Natural killer cell (primary cell): ENCODE data around the gene HDAC4. TPM values are rescaled to one million over a fixed set of nuclear protein-coding genes. Genes with fewer than 3 reads are reported as not detected.

Experiments
- ATAC-seq, 3 donors: fragments of 150-1000 bp in 2 of 3; fragments of 200-7000 bp in 1 of 3; cut with Tn5 transposase; 1 replicate in 1 of 3; 2 replicates in 2 of 3; pipeline ENCODE4 v1.10.0; 2021; ENCODE audit warnings: mild to moderate bottlenecking in 2 of 3, moderate library complexity in 2 of 3
- DNase-seq, 2 donors: peaks; one replicate each; pipeline versions ENCODE4 v3.0.0 to v3.0.0-alpha.2; 2013 to 2021; ENCODE audit warnings: mixed read lengths in 1 of 2
- H3K27ac ChIP-seq: one replicate; pipeline ENCODE4 v1.5.1; 2013; ENCODE audit warnings: mild to moderate bottlenecking, low read length
- H3K27me3 ChIP-seq: one replicate; pipeline ENCODE4 v1.6.1; 2013; ENCODE audit warnings: low read length; ENCODE audit not compliant: control insufficient read depth, insufficient read depth
- H3K36me3 ChIP-seq: one replicate; pipeline ENCODE4 v1.6.1; 2013; ENCODE audit warnings: low read length; ENCODE audit not compliant: control insufficient read depth, insufficient read depth
- H3K4me1 ChIP-seq: one replicate; pipeline ENCODE4 v1.6.1; 2013; ENCODE audit warnings: low read length; ENCODE audit not compliant: control insufficient read depth, insufficient read depth
- H3K4me3 ChIP-seq: one replicate; pipeline ENCODE4 v1.5.1; 2013; ENCODE audit warnings: low read length
- H3K9me3 ChIP-seq: one replicate; pipeline ENCODE4 v1.6.1; 2013; ENCODE audit warnings: low read length; ENCODE audit not compliant: control insufficient read depth, insufficient read depth
- H3K27ac Mint-ChIP-seq, 2 donors: one replicate each; pipeline ENCODE4 v1.8.0; 2022; ENCODE audit warnings: mild to moderate bottlenecking in 2 of 2, mixed read lengths in 2 of 2, moderate library complexity in 1 of 2
- H3K27me3 Mint-ChIP-seq, 2 donors: one replicate each; pipeline ENCODE4 v1.8.0; 2022; ENCODE audit warnings: low read depth in 2 of 2, mixed read lengths in 2 of 2
- H3K36me3 Mint-ChIP-seq: one replicate; pipeline ENCODE4 v1.8.0; 2022; ENCODE audit warnings: mixed read lengths
- H3K4me1 Mint-ChIP-seq, 2 donors: one replicate each; pipeline ENCODE4 v1.8.0; 2022; ENCODE audit warnings: mixed read lengths in 2 of 2
- H3K4me3 Mint-ChIP-seq: one replicate; pipeline ENCODE4 v1.8.0; 2022; ENCODE audit warnings: mild to moderate bottlenecking, moderate library complexity, mixed read lengths
- H3K9me3 Mint-ChIP-seq, 2 donors: one replicate each; pipeline ENCODE4 v1.8.0; 2022; ENCODE audit warnings: mixed read lengths in 2 of 2
- CTCF ChIP-seq: fragments of 200-600 bp; IDR thresholded peaks from one replicate; pipeline ENCODE4 v1.8.0; 2022; ENCODE audit warnings: antibody characterized with exemption
- WGBS: methylation state at CpG from one replicate; pipeline ENCODE4 v1.1.7; 2013; ENCODE audit warnings: missing lambda C conversion rate; ENCODE audit not compliant: insufficient coverage; 5-methylcytosine and 5-hydroxymethylcytosine counted together
- intact Hi-C: fragments of 100-400 bp; cut with micrococcal nuclease; formaldehyde crosslinking; loops from one replicate; pipeline ENCODE4 v1.14.2; 2022
- total RNA-seq, 4 donors: library from RNA; stranded (reverse); fragments of 120-200 nt in 1 of 4; gene quantifications; one replicate each; pipeline versions ENCODE4 v1.2.3 to v1.2.4, GENCODE V29; 2013 to 2022

Gene HDAC4
- total RNA-seq, 3 donors from 2014 or later (not counting 1 experiment from before 2014, with no cell fraction given) = 74.9 to 105 (median 100) TPM

- peak overlapping the region in 1 of 2 donors; percentile 61 for H3K27ac Mint-ChIP-seq
- H3K4me1 ChIP-seq = peaks cover 27% of the 10 kb centered on the region
- intact Hi-C loops = no loop called here
- H3K9me3 Mint-ChIP-seq = peaks cover 7 to 9% of the 10 kb centered on the region in 2 donors
- H3K4me3 Mint-ChIP-seq = no peak overlapping the region
- no peak for TF ChIP-seq CTCF
- no peaks in the 10 kb centered on the region for H3K9me3 ChIP-seq
- WGBS = 94% methylated on average over 14 of the region's 14 CpGs
- no peak overlapping the region for H3K27ac ChIP-seq
- H3K36me3 Mint-ChIP-seq = peaks cover 7% of the 10 kb centered on the region
- no peaks in the 10 kb centered on the region for H3K27me3 ChIP-seq
- no peak overlapping the region for H3K4me3 ChIP-seq
- H3K36me3 ChIP-seq = peaks cover 27% of the 10 kb centered on the region
- DNase-seq = no peak
- peaks cover 41 to 57% of the 10 kb centered on the region in 2 donors for H3K4me1 Mint-ChIP-seq
- no peak for ATAC-seq
- H3K27me3 Mint-ChIP-seq = no peaks in the 10 kb centered on the region
Measured at GRCh38 chr2:239161711-239162140, 239.1 kb downstream of the HDAC4 start.

GRCh38 chr2:239160226-239161143, 240.3 kb downstream of the HDAC4 start:
- Histone ChIP-seq H3K27me3 (no peaks in the 10 kb centered on the region), H3K27ac (no peak overlapping the region), H3K9me3 (no peaks in the 10 kb centered on the region), H3K4me3 (no peak overlapping the region), H3K36me3 (peaks cover 37% of the 10 kb centered on the region), H3K4me1 (peaks cover 27% of the 10 kb centered on the region)
- H3K27me3 Mint-ChIP-seq = no peaks in the 10 kb centered on the region
- H3K9me3 Mint-ChIP-seq = peaks cover 7 to 9% of the 10 kb centered on the region in 2 donors
- WGBS = 92% methylated on average over 32 of the region's 32 CpGs
- no peak for TF ChIP-seq CTCF
- H3K36me3 Mint-ChIP-seq = peaks cover 7% of the 10 kb centered on the region
- peak overlapping the region; percentile 80 to 87 for H3K27ac Mint-ChIP-seq
- intact Hi-C loops = no loop called here
- ATAC-seq = peak in 1 of 3 donors; percentile 34
- no peak overlapping the region for H3K4me3 Mint-ChIP-seq
- no peak for DNase-seq
- H3K4me1 Mint-ChIP-seq = peaks cover 40 to 56% of the 10 kb centered on the region in 2 donors

GRCh38 chr2:239159476-239159911, 241.3 kb downstream of the HDAC4 start:
- H3K27ac Mint-ChIP-seq = peak overlapping the region; percentile 80 to 87
- H3K36me3 Mint-ChIP-seq = peaks cover 7% of the 10 kb centered on the region
- H3K27me3 Mint-ChIP-seq = no peaks in the 10 kb centered on the region
- no peak overlapping the region for H3K4me3 ChIP-seq
- peaks cover 7 to 9% of the 10 kb centered on the region in 2 donors for H3K9me3 Mint-ChIP-seq
- no peak overlapping the region for H3K4me3 Mint-ChIP-seq
- H3K4me1 Mint-ChIP-seq = peaks cover 30 to 46% of the 10 kb centered on the region in 2 donors
- intact Hi-C loops = no loop called here
- peak in 1 of 3 donors; percentile 14 for ATAC-seq
- peaks cover 20% of the 10 kb centered on the region for H3K4me1 ChIP-seq
- WGBS = 79% methylated on average over 9 of the region's 9 CpGs
- H3K27me3 ChIP-seq = no peaks in the 10 kb centered on the region
- peaks cover 47% of the 10 kb centered on the region for H3K36me3 ChIP-seq
- no peaks in the 10 kb centered on the region for H3K9me3 ChIP-seq
- no peak for DNase-seq
- TF ChIP-seq CTCF = no peak
- peak overlapping the region; percentile 39 for H3K27ac ChIP-seq
